Fibroblast of skin of scalp (primary cell): ENCODE results near the gene SLC6A13.
"Not testable (repeated sequence)": the region's sequence is repeated elsewhere in the genome, so short reads cannot be mapped to it uniquely, and the experiment has no call there.

Source experiments
- DNase-seq: peaks from one replicate; pipeline ENCODE4 v3.0.0-alpha.2; 2013

Gene SLC6A13

DNA sequence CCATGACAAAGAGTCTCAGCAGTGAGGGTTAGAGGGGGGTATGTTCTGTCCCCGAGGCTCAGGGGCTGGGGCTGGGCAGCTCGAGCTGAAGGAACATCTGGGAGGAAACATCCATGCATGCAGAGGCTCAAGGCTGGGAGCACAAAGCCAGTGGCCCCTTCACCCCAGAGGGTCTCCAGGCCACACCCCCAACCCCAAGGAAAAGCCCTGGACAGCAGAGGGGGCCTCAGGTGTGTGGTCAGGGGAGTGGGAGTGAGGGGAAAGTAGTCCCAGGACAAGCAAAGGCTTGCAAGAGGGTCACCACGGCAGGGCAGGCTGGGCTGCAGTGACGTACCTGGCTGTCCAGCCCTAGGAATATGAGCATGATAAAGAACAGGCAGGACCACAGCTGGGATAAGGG is 66.2 kb downstream of the SLC6A13 start:
- DNase-seq = no peak

DNA sequence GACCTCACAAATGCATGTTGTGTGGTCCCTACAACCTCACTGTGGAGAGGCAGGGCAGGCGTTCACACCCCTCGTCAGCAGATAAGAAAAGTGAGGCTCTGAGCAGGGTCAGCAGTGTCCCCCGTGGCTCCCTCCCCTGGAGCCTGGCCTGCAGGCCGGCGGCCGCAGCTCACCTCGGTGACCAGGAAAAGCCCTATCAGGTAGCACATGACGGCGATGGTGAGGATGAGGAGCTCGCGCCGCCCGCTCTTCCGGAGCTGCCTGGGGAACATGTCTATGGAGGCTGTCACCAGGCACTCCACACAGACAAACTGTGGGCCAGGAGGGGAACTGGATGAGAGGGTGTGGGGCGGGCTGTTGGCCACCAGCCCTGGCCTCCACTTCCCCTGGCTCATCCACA is 66.7 kb downstream of the SLC6A13 start:
- DNase-seq = no peak

DNA sequence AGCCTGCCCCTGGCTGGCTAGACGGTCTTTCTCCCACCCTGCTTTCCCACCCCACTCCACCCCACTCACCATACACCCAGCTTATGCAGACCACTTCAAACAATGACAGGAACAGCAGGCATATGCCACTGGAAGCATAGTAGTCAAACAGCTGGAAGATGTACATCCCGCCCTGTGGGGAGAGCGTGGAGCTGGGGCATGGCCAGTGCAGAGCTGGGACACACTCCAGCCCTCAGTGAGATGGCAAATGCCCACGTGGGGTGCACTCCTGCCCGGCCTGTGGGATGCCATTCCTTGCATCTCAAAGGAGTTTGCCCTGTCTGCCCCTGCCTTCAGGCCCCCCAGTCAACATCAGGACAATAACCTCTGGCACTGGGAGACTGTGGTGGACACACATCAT is 67.5 kb downstream of the SLC6A13 start:
- DNase-seq = no peak

DNA sequence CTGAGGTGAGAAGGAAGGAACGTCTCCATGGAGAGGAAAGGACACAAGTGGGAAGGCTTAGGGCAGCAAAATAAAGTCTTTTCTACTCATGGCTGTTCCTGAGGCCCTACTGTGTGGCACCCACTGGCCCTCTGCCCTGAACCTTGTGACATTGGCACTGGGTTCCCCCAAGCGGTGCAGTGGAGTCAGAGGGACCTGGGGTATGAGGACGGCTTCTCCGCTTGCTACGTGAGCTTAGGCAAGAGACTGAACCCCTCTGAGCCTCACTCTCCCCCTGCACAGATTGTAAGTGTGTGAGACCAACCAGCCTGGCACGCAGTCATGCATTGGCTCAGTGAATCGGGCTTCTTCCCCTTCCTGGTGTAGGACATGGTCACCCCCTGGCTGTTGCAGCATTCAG is 68.4 kb downstream of the SLC6A13 start:
- DNase-seq = no peak

DNA sequence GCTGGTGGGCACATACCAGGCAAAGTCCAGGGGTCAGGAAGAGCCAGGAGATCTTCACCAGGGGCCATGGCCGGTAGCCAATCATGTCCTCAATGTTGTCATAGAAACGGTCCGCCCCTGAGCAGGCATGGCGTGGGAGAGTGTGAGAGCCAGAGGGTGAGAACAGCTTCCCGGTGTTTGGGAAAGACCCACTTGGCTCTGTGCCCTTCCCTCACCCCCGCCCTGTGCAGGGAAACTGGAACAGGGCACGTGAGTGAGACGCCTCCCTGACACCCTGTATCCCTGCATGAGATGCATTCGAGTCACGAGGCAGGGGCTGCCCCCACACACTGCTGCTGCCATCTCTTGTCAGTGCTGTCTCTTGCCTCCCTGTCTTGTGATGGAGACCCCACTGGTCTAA is 69.4 kb downstream of the SLC6A13 start:
- no peak for DNase-seq

DNA sequence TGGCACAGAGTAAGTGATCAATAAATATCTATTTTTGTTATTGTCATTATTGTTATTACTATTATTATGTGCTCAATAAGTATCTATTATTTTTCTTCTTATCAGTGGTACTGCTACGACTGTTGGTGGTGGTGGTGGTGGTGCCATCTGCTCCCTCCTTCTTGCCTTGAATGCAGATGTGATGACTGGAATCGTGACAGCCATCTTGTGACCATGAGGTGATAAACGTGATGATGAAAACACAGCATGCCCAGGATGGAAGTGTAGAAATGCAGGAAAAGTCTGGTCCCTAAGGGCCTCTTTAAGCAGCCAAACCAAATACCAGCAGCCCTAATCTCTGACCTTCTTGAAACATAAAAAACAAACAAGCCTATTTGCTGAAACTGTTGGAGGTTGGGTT is 71.1 kb downstream of the SLC6A13 start:
- no peak for DNase-seq

DNA sequence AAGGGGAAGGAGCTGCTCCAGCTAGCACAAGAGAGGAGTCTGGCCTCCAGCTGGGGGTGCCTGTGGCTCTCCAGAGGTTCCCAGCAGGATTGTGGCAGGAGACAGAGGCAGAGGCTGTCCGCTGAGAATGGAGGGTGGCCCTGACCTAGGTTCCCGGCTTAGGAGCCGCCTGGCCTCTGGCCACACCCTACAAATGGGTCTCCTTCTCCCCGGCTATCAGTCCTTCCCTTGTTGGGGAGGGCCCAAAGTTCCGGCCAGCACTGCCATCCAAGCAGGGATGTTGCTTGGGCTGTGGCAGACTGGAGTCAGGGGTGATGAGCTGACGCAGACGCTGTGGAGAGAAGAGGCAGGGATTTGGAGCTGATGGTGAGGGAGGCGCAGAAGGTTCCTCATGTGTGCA is 71.8 kb downstream of the SLC6A13 start:
- no peak for DNase-seq

DNA sequence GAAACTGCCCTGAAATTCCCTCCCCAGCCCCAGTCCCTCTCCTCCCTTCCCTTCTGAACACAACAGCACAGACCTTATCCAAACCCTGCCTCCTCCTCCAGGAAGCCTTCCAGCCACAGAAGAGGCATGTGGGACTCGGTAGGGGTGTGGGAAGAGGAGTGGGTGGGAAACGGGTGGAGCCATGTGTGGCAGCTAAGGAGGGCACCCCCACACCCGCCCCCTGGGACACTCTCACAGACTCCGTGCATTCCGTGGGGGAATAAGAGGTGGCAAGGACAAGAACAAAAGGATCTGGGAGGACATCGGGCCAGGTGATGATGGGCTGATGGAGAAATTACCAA is 73.0 kb downstream of the SLC6A13 start:
- no peak for DNase-seq

DNA sequence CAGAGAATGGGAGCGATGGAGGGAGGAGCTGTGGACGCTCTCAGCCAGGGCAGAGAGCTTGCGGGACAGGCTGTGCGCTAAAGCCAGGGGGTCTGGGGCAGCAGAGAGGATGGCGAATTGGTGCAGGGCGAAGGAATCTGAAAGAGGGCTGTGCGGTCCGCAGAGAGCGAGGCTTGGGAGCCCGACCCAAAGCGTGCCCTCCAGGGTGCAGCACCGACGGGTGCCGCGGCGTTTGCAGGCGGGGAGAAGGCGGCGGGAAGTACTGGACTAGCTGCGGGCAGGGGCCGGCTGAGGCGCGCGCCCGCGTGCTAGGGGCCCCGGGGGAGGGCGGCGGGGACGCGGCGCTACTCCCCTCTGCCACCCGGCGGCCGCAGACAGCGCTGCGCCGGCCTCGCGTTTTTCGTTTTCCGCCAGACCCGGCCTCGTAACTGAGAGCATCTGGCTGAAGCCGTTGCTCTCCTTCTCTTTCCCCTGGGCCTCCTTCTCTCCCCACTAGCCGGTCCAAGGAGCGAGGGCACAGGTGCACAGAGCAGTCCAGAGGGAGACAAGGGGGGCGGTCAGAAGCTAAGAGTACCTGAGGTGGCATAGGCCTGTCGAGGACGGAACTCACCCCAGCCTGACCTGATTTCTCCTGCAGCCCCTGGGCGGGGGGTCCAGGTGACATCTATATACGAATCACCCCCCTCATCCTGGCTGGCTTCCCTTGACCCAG is 73.6 kb downstream of the SLC6A13 start:
- peak; percentile 59 for DNase-seq

DNA sequence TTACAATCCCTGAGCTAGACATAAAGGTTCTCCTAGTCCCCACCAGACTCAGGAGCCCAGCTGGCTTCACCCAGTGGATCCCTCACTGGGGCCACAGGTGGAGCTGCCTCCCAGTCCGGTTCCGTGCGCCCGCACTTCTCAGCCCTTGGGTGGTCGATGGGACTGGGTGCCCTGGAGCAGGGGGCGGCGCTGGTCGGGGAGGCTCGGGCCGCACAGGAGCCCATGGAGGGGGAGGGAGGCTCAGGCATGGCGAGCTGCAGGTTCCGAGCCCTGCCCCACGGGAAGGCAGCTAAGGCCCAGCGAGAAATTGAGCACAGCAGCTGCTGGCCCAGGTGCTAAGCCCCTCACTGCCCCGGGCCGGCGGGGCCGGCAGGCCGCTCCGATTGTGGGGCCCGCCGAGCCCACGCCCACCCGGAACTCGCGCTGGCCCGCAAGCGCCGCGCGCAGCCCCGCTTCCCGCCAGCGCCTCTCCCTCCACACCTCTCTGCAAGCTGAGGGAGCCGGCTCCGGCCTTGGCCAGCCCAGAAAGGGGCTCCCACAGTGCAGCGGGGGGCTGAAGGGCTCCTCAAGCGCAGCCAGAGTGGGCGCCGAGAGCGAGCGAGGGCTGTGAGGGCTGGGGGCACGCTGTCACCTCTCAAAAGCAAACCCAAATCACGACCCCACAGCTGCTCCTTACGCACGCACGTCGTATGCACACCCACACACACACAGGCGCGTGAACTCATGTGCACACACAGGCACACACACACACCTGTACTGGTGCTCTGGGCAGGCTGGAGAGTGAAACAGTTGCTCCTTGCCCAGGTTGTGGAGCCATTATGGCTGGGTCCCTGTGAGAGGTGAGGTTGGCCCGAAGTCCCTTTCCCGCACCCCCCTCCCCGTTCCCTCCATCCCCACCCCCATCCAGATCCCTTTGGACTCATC is 74.4 kb downstream of the SLC6A13 start:
- DNase-seq = not testable (repeated sequence)

DNA sequence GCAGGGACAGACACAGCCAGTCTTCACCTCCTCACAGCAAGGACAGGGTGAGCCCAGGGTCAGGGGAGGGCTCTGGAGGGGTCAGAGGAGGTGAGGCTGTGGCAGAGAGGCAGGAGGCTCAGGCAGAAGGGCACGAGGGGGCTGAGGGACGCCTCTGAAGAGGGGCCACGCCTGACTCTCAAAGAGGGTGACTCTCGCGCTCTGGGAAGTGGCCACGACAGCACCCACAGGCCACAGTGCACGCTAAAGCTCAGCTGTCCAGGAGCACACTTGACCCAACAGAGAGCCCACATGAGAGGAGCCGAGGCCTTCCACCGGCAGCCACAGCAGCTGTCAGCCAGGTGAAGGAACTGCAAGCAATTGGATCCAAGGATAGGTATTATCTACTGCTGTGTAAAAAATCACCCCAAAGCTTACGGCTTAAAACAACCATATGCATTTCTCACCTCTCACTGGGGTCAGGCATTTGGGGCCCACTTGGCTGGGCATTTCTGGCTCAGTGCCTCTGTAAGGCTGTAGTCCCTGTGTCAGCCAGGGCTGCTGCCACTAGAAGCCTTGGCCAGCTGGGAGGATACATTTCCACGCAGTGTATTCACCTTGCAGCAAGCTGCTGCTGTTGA is 76.5 kb downstream of the SLC6A13 start:
- DNase-seq = no peak

DNA sequence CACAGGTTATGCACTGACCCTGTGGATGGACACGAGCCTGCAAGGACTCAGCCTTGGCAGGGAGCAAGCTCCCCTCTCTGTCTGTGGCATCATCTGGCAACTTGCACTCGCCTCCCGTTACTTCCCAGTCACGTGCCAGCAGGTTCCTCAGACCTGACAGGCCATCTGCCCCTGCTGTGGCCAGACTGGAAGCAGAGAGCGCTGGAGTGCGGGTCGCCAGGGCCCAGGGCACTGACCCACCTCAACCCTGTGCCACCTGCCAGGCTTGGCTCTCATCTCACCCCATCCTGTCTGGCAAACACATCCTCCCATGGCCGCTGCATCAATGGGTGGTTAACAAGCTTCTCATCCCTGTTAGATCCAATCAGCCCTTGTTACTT is 77.1 kb downstream of the SLC6A13 start:
- no peak for DNase-seq

DNA sequence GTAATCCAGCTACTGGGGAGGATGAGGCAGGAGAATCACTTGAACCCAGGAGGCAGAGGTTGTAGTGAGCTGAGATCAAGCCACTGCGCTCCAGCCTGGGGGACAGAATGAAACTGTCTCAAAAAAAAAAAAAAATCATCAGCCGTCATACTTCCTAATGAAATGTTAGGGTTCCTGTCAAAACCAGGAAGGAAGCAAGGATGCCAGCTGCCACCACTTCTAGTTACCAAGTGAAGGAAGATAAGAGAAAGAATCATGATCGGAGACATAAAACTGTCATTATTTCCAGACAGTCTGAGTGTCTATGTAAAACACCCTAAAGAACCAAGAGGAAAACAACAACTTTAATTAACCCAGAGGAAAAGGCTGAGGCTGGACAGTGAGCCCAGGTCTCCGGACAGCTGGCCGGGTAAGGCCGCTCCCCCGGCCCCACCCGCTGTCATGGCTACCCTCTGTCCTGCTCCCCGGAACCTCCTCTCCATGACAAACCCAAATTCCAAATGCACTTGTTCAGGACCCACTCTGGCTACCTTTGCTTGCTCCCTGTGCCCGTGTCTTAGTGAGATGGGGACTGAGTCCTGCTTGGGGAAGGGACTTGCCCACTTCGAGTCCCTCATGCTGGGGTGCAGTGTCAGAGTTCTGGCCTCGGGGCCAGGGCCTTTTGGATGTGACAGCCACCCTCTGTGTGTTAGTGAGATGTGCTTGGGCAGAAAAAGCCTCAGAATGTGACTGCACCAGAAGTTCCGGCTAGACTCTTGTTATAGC is 77.6 kb downstream of the SLC6A13 start:
- no peak for DNase-seq

DNA sequence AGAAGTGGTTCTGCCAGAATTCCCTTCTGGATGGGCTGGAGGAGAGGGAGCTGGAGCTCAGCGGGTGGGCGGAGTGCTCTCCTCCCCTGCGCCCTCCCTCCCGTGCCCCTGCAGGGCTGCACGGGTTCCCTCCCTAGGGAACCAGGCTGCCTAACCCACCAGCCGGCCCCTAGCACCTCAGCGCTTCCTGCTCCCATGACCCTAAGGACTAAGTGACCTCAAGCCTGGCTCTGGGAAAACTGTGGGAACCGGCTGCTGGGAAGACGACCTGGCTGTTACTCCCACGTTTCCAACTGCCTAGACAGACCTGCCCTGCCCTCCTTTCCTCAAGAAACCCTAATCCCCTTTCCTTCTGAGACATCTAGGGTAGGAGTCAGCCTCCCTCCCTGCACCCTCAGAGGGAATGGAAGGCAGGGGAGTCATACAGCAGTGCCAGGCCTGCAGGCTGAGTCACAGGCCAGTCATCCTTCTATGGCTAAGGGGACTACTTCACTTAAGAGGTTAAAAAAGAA is 80.2 kb downstream of the SLC6A13 start:
- peak; percentile 75 for DNase-seq

DNA sequence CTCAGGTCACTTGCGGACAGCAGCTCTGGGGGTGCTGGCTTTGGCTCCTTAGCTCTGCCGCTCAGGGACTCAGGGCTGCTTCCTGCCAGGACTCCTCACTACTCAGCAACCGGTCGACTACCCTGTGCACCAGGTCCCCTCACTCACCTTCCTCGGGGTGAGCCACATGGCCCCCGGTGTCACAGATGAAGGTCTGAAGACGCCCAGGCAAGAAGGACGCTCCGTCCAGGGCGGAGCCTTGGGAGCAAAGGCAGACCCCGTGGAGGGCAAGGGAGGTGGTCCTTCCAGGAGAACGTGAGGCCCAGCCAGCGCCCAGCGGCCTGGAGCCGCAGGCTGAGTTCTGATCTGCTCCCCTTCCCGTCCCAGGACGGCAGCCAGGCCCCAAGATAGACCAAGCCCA is 80.7 kb downstream of the SLC6A13 start:
- DNase-seq = no peak

DNA sequence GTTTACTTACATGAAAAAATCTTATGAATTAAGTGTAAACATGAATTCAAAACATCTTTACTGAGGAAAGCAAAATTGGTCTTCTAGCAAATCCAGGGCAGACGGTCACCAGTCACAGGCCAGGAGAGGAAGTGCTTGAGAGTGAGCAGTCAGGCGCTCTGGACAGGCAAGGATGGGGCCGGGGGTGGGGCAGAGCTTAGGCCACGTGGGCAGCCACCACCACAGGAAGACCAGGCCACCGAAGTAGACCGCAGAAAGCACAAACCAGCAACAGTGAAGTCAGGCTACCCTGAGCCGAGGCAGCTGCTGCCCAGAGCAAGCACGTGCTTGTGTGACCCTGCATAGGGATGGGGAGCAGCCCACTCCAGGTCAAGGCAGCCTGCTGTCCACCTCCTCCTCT is 82.2 kb downstream of the SLC6A13 start:
- DNase-seq = no peak

DNA sequence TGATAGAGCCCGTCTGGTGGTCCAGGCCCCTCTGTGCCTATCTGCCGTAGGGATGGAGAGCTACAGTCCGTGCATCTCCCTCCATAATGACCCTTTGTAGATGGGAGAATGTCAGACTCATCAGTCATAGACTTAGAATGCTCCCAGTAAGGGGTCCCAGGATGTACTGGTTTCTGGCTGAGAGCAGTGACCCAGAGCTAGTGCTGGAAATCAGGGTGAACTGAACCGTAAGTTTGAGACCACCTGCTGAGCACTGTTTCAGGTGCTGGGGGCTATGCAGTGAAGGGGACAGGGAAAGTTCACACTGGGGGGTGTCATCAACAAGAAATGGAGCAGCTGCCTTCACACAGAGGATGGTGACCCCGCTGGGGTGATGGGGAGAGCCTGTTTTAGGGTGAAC is 82.8 kb downstream of the SLC6A13 start:
- no peak for DNase-seq

DNA sequence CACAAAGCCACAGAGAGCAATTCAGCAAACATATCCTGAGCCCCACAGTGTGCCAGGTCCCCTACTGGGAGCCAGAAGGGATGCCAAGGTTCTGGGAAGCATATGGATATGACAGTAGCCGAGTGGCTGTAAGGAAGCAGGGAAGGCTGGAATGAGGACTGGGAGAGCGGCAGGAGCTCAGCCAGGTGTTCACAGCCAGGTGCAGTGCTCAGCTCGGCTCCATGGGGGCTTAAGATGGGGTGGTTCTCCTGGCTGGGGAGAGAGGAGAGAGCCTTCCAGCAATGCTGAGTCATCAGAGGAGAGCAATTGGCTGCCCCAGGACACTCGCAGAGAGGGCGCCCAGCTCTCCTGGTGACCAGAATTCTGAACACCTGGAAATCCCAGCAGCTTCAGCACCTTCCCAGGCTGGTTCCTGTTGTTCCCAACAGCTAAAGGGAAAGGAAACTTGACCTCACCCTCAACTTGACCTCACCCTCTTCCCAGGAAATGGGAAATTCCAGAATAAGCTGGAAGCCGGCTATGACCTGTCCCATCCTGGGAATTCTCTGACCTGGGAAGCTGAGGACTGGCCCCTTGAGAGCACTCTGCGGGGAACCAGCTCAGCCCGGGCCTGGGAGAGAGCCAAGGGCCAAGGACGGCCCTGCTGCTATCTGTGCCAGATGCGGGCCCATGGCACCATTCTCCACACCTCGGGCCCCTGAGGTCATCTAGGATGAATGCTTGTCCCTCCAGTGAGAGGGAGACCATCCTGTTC is 83.3 kb downstream of the SLC6A13 start:
- peak; percentile 49 for DNase-seq

DNA sequence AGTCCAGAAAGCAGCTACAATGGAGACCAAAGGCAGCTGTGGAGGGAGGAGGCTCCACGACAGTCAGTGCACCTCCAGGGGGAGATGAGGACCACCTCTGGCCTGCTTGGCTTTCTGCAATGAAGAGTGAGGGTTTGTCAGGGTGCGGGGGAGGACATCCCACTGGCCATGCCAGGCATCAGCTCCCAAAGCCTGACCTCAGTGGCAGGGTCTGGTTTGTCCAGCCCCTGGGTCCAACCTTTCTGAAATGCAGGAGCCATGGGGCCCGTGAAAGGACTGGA is 83.9 kb downstream of the SLC6A13 start:
- DNase-seq = no peak

DNA sequence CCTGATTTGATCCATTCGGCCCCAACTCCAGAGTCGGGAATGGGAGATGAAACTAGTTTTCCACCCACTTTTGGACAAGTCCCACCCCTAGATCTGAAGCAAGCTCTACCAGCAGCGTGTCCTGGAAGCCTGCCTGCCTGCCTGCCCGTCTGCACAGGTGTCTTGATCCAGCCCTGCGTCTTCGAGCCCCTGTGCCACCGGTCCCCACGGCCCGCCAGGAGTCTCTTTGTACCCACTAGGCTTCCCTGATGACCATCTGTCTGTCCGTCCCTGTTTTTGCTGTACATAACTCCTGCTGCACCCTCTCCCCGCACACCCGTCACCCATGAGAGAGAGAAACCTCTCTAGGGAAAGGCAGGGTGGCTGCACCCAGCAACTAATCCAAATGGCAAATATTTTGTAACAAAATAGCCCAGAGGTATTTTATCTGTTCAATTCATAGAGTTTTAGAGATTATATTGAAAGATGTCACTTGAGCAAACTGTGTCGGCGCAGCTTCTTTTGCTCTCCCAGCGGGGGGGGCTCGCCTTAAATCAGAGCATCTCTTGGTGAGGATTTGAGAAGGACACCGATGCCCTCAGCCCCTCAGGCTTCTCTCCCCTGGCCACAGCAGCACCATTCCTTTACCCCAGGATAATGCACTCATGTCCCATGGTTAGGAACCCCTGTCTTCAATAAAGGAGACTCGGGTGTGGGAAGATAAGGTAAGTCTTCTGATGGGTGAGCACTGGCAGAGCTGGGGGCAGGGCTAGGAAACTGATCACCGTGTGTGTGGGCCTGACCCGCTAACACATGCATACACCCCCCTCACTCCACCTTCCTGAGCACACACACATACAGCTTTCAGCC is 84.4 kb downstream of the SLC6A13 start:
- no peak for DNase-seq

DNA sequence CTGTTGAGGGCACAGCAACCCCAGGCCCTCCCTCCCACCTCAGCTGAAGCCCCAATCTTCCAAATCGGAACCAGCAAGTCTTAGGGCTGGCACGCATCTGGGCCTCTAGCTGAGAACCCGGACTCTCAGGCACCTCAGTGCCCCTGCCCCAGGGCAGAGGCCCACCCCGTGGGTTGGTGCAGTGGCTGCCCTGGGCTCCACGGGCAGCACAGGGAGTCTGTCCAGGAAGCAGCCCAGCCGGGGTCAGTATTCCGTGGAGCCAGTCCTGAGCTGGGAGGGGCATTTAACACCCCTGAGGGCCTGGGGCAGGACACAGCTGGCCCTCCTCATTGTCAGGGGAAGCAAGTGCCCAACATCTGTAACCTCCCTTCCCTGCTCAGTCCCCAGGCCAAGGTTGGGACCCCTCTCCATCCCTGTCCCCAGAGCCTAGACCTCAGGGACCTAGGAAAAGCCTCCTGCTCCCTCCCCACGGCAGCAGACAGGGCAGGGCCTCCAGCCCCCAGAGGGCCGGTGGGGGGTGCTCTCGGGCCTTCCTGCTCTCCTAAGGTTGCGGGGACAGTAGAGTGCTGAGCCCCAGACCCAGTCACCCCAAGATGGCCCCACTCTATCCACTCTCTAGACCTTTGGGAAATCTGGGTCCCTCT is 85.2 kb downstream of the SLC6A13 start:
- no peak for DNase-seq
